Naive thymus-derived CD4-positive, alpha-beta T cell (primary cell): ENCODE measurements around the gene INO80. TPM values are rescaled to one million over a fixed set of nuclear protein-coding genes. Genes with fewer than 3 reads are reported as not detected.

Experiments used
- ATAC-seq: fragments of 150-1000 bp; cut with Tn5 transposase; 2 replicates; pipeline ENCODE4 v1.10.0; 2021; ENCODE audit warnings: mild to moderate bottlenecking, moderate library complexity
- CTCF ChIA-PET: fragments of 350-600 bp; sonication (Branson Sonifier 250); formaldehyde crosslinking; loops from one replicate; lab custom pipeline; 2021; ENCODE audit warnings: antibody characterized with exemption; lab: Charles Lee
- POLR2A ChIA-PET: fragments of 350-600 bp; sonication (Branson Sonifier 250); formaldehyde crosslinking; loops from one replicate; lab custom pipeline; 2021; ENCODE audit warnings: antibody characterized with exemption, inconsistent platforms; lab: Charles Lee
- DNase-seq, 9 donors: peaks; one replicate each; pipeline versions ENCODE4 v3.0.0 to v3.0.0-alpha.2; 2020 to 2022; ENCODE audit warnings: mixed read lengths in 1 of 9
- H3K27ac ChIP-seq: one replicate; pipeline ENCODE4 v1.7.0; 2013; ENCODE audit warnings: mild to moderate bottlenecking, low read depth, low read length, moderate library complexity
- H3K27me3 ChIP-seq, 2 donors: one replicate each; pipeline ENCODE4 v1.7.0; 2013; ENCODE audit warnings: low read length in 2 of 2, mild to moderate bottlenecking in 2 of 2, moderate library complexity in 2 of 2; ENCODE audit not compliant: control insufficient read depth in 2 of 2, insufficient read depth in 2 of 2
- H3K36me3 ChIP-seq, 3 experiments: 1 replicate in 2 of 3; 2 replicates in 1 of 3; pipeline ENCODE4 v1.7.0; 2013; ENCODE audit warnings: low read length in 3 of 3, mild to moderate bottlenecking in 3 of 3, moderate library complexity in 1 of 3; ENCODE audit not compliant: insufficient read depth in 3 of 3, control insufficient read depth in 2 of 3
- H3K4me1 ChIP-seq, 2 donors: one replicate each; pipeline ENCODE4 v1.7.0; 2013; ENCODE audit warnings: low read length in 2 of 2, mild to moderate bottlenecking in 2 of 2, moderate library complexity in 1 of 2; ENCODE audit not compliant: control insufficient read depth in 2 of 2, insufficient read depth in 2 of 2
- H3K4me3 ChIP-seq: 2 replicates; pipeline ENCODE4 v1.7.0; 2013; ENCODE audit warnings: mild to moderate bottlenecking, low read length
- H3K9me3 ChIP-seq, 3 experiments: 1 replicate in 2 of 3; 2 replicates in 1 of 3; pipeline ENCODE4 v1.7.0; 2013; ENCODE audit warnings: low read length in 3 of 3; ENCODE audit not compliant: control insufficient read depth in 2 of 3
- H3K27ac Mint-ChIP-seq, 9 donors: one replicate each; pipeline ENCODE4 v1.8.0; 2020 to 2022; ENCODE audit warnings: mixed read lengths in 9 of 9, mild to moderate bottlenecking in 8 of 9, moderate library complexity in 5 of 9, inconsistent platforms in 2 of 9
- H3K27me3 Mint-ChIP-seq, 5 donors: one replicate each; pipeline ENCODE4 v1.8.0; 2021 to 2022; ENCODE audit warnings: mixed read lengths in 5 of 5, mild to moderate bottlenecking in 1 of 5
- H3K36me3 Mint-ChIP-seq, 5 donors: one replicate each; pipeline ENCODE4 v1.8.0; 2020 to 2022; ENCODE audit warnings: mixed read lengths in 5 of 5, mild to moderate bottlenecking in 3 of 5, inconsistent platforms in 1 of 5
- H3K4me1 Mint-ChIP-seq, 7 donors: one replicate each; pipeline ENCODE4 v1.8.0; 2020 to 2022; ENCODE audit warnings: mixed read lengths in 7 of 7, mild to moderate bottlenecking in 3 of 7, inconsistent platforms in 1 of 7
- H3K4me3 Mint-ChIP-seq, 10 donors: one replicate each; pipeline ENCODE4 v1.8.0; 2020 to 2022; ENCODE audit warnings: mild to moderate bottlenecking in 10 of 10, mixed read lengths in 10 of 10, moderate library complexity in 6 of 10, inconsistent platforms in 2 of 10
- H3K9me3 Mint-ChIP-seq, 11 donors: one replicate each; pipeline ENCODE4 v1.8.0; 2020 to 2022; ENCODE audit warnings: mixed read lengths in 11 of 11, mild to moderate bottlenecking in 4 of 11, inconsistent platforms in 1 of 11, moderate library complexity in 1 of 11
- intact Hi-C, 2 donors: fragments of 100-400 bp; cut with micrococcal nuclease; formaldehyde crosslinking; loops; one replicate each; pipeline ENCODE4 v1.15.1; 2023
- polyA plus RNA-seq, 2 donors: library from polyadenylated mRNA; unstranded; fragments of 300-500 nt; fragmentation: Illumina TruSeq; gene quantifications; one replicate each; pipeline ENCODE4 v1.2.3, GENCODE V29; 2021
- total RNA-seq, 6 experiments: library from RNA in 5 of 6; stranded (reverse) in 5 of 6; gene quantifications; 1 replicate in 5 of 6; 2 replicates in 1 of 6; pipeline ENCODE4 v1.2.3 and lab custom pipeline; 2021 to 2026

INO80 gene
- total and polyA plus RNA-seq, 7 experiments from 2014 or later = 3.8 to 36.5 (median 30.7) TPM

GRCh38 chr15:41010345-41010744 is 105.7 kb downstream of the INO80 start:
- intact Hi-C loops = no loop called here
- ChIA-PET POLR2A (no interaction called here), CTCF (interaction anchor here (0.8 kb wide), 1 partner anchor 32 kb away, joined by 3 read pairs; no protein-coding TSS in a partner anchor)
- Mint-ChIP-seq H3K4me3 (no peak overlapping the region), H3K27me3 (no peaks in the 10 kb centered on the region), H3K9me3 (no peaks in the 10 kb centered on the region), H3K36me3 (peaks cover 0 to 43% (median 15%) of the 10 kb centered on the region in 5 donors), H3K27ac (no peak overlapping the region), H3K4me1 (peaks cover 2 to 15% (median 5%) of the 10 kb centered on the region in 7 donors)
- Histone ChIP-seq H3K27ac (no peak overlapping the region), H3K27me3 (no peaks in the 10 kb centered on the region), H3K36me3 (peaks cover 0 to 32% (median 9%) of the 10 kb centered on the region in 3 experiments), H3K9me3 (no peaks in the 10 kb centered on the region), H3K4me3 (no peak overlapping the region), H3K4me1 (no peaks in the 10 kb centered on the region)
- DNase-seq = no peak
- no peak for ATAC-seq

GRCh38 chr15:41006479-41006878 is 109.6 kb downstream of the INO80 start:
- H3K9me3 Mint-ChIP-seq = no peaks in the 10 kb centered on the region
- H3K4me1 ChIP-seq = no peaks in the 10 kb centered on the region
- peaks cover 0 to 30% (median 0%) of the 10 kb centered on the region in 3 experiments for H3K36me3 ChIP-seq
- H3K27me3 Mint-ChIP-seq = no peaks in the 10 kb centered on the region
- ATAC-seq (no peak), DNase-seq (no peak)
- peaks cover 0 to 36% (median 9%) of the 10 kb centered on the region in 5 donors for H3K36me3 Mint-ChIP-seq
- H3K4me1 Mint-ChIP-seq = peaks cover 0 to 5% (median under 1%) of the 10 kb centered on the region in 7 donors
- intact Hi-C loops = no loop called here
- no peaks in the 10 kb centered on the region for H3K9me3 ChIP-seq
- H3K4me3 ChIP-seq = no peak overlapping the region
- CTCF ChIA-PET = interaction anchor here (0.6 kb wide), 1 partner anchor 161 kb away, joined by 3 read pairs; no protein-coding TSS in a partner anchor
- POLR2A ChIA-PET = no interaction called here
- H3K27me3 ChIP-seq = no peaks in the 10 kb centered on the region
- no peak overlapping the region for H3K27ac ChIP-seq
- no peak overlapping the region for H3K27ac Mint-ChIP-seq
- no peak overlapping the region for H3K4me3 Mint-ChIP-seq

GRCh38 chr15:41004490-41004889 is 111.6 kb downstream of the INO80 start:
- H3K27ac ChIP-seq = no peak overlapping the region
- no peaks in the 10 kb centered on the region for H3K27me3 ChIP-seq
- DNase-seq (no peak), ATAC-seq (no peak)
- H3K4me3 ChIP-seq = no peak overlapping the region
- no peaks in the 10 kb centered on the region for H3K9me3 Mint-ChIP-seq
- no peaks in the 10 kb centered on the region for H3K4me1 ChIP-seq
- ChIA-PET CTCF (interaction anchor here (0.8 kb wide), 1 partner anchor 64 kb away, joined by 3 read pairs; no protein-coding TSS in a partner anchor), POLR2A (interaction anchor here (0.8 kb wide), 1 partner anchor 95 kb away, joined by 3 read pairs; no protein-coding TSS in a partner anchor)
- H3K36me3 Mint-ChIP-seq = peaks cover 0 to 44% (median 9%) of the 10 kb centered on the region in 5 donors
- intact Hi-C loops = no loop called here
- peaks cover 0 to 4% (median 0%) of the 10 kb centered on the region in 7 donors for H3K4me1 Mint-ChIP-seq
- peak overlapping the region in 1 of 9 donors; percentile 6 for H3K27ac Mint-ChIP-seq
- H3K27me3 Mint-ChIP-seq = no peaks in the 10 kb centered on the region
- peaks cover 0 to 49% (median 0%) of the 10 kb centered on the region in 3 experiments for H3K36me3 ChIP-seq
- no peaks in the 10 kb centered on the region for H3K9me3 ChIP-seq
- no peak overlapping the region for H3K4me3 Mint-ChIP-seq

- no peaks in the 10 kb centered on the region for H3K27me3 ChIP-seq
- H3K36me3 ChIP-seq = peaks cover 0 to 70% (median 0%) of the 10 kb centered on the region in 3 experiments
- ChIA-PET POLR2A (no interaction called here), CTCF (no interaction called here)
- H3K27ac ChIP-seq = no peak overlapping the region
- H3K9me3 Mint-ChIP-seq = no peaks in the 10 kb centered on the region
- ATAC-seq = no peak
- no peak overlapping the region for H3K4me3 ChIP-seq
- no peak for DNase-seq
- H3K9me3 ChIP-seq = no peaks in the 10 kb centered on the region
- H3K27ac Mint-ChIP-seq = peak overlapping the region in 1 of 9 donors; percentile 65
- H3K27me3 Mint-ChIP-seq = no peaks in the 10 kb centered on the region
- peaks cover 0 to 2% (median 0%) of the 10 kb centered on the region in 7 donors for H3K4me1 Mint-ChIP-seq
- H3K4me3 Mint-ChIP-seq = no peak overlapping the region
- intact Hi-C loops = no loop called here
- H3K36me3 Mint-ChIP-seq = peaks cover 0 to 39% (median 9%) of the 10 kb centered on the region in 5 donors
- H3K4me1 ChIP-seq = no peaks in the 10 kb centered on the region
Measured at GRCh38 chr15:41001524-41002214, 114.4 kb downstream of the INO80 start.

GRCh38 chr15:40999190-40999589 is 116.9 kb downstream of the INO80 start:
- Histone ChIP-seq H3K4me1 (no peaks in the 10 kb centered on the region), H3K9me3 (no peaks in the 10 kb centered on the region), H3K36me3 (peaks cover 0 to 74% (median 5%) of the 10 kb centered on the region in 3 experiments), H3K4me3 (no peak overlapping the region), H3K27me3 (no peaks in the 10 kb centered on the region), H3K27ac (no peak overlapping the region)
- Mint-ChIP-seq H3K27me3 (no peaks in the 10 kb centered on the region), H3K4me1 (peaks cover 0 to 3% (median 0%) of the 10 kb centered on the region in 7 donors), H3K9me3 (no peaks in the 10 kb centered on the region), H3K27ac (no peak overlapping the region), H3K36me3 (peaks cover 5 to 37% (median 14%) of the 10 kb centered on the region in 5 donors), H3K4me3 (no peak overlapping the region)
- CTCF ChIA-PET = no interaction called here
- DNase-seq = no peak
- POLR2A ChIA-PET = no interaction called here
- intact Hi-C loops = no loop called here
- no peak for ATAC-seq

GRCh38 chr15:40995656-40996055 is 120.4 kb downstream of the INO80 start:
- no peak overlapping the region for H3K27ac ChIP-seq
- no peaks in the 10 kb centered on the region for H3K9me3 ChIP-seq
- DNase-seq (no peak), ATAC-seq (peak; percentile 40)
- H3K36me3 ChIP-seq = peaks cover 5 to 70% (median 5%) of the 10 kb centered on the region in 3 experiments
- Mint-ChIP-seq H3K4me3 (no peak overlapping the region), H3K9me3 (no peaks in the 10 kb centered on the region), H3K27me3 (no peaks in the 10 kb centered on the region), H3K27ac (peak overlapping the region in 1 of 9 donors; percentile 73), H3K36me3 (peaks cover 10 to 48% (median 25%) of the 10 kb centered on the region in 5 donors), H3K4me1 (peaks cover 0 to 10% (median 0%) of the 10 kb centered on the region in 7 donors)
- POLR2A ChIA-PET = no interaction called here
- intact Hi-C loops = no loop called here
- H3K4me3 ChIP-seq = no peak overlapping the region
- H3K27me3 ChIP-seq = no peaks in the 10 kb centered on the region
- CTCF ChIA-PET = no interaction called here
- H3K4me1 ChIP-seq = no peaks in the 10 kb centered on the region
